NK-92 (cell line): Measurements from ENCODE around the gene DDIT3.
"Not testable (repeated sequence)": the region's sequence is repeated elsewhere in the genome, so short reads cannot be mapped to it uniquely, and the experiment has no call there.

Source experiments
- DNase-seq: peaks from one replicate; lab custom pipeline; 2025; ENCODE audit not compliant: unreplicated experiment; lab: John Stamatoyannopoulos, UW

Gene DDIT3

DNA sequence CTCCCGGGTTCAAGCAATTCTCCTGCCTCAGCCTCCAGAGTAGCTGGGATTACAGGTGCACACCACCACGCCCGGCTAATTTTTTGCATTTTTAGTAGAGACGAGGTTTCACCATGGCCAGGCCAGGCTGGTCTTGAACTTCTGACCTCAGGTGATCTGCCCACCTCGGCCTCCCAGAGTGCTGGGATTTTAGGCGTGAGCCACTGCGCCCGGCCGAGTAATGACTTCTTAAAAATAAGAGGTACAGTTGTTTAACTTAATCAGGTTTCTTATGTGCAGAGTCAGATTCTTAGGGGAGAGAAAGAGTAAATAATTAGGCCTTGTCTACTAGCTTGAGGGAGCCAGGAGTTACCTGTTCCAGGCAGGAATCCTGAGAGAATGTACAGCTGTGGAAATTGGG lies 6.1 kb downstream of the DDIT3 start:
- DNase-seq, result not testable (repeated sequence)

DNA sequence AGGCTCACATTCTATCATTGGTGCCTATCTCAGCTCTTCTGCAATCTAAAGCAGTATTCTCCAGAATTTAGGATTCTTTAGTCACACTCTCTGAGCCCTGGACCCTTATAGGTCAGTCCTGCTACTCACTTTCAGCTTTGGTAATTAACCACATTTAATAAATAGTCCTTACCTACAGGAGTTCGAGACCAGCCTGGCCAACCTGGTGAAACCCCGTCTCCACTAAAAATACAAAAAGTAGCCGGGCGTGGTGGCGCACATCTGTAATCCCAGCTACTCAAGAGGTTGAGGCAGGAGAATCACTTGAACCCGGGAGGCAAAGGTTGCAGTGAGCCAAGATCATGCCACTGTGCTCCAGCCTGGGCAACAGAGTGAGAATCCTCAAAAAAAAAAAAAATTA lies 6.6 kb downstream of the DDIT3 start:
- DNase-seq, result not testable (repeated sequence)

DNA sequence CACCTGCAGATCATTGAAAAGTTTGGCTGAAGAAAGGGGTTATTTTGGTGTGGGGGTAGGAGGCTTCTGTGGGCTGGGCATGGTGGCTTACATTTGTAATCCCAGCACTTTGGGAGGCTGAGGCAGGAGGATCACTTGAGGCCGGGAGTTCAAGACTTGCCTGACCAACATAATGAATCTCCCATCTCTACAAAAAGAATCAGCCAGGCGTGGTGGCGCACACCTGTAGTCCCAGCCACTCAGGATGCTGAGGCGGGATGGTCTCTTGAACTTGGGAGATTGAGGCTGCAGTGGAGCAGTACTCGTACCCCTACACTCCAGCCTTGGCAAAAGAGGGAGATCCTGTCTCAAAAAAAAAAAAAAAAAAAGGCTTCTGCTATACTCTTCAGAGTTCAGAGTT lies 7.0 kb downstream of the DDIT3 start:
- no peak for DNase-seq

DNA sequence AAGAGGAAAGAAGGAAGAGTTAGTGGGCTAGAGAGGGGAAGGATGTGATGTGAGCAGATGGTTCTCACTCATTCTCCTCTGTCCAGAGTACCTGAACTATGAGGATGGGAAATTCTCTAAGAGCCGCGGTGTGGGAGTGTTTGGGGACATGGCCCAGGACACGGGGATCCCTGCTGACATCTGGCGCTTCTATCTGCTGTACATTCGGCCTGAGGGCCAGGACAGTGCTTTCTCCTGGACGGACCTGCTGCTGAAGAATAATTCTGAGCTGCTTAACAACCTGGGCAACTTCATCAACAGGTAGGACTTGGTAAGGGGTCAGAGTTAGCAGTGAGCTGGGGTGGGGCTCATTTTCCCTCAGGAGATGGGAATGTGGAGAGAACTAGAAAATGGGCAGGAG lies 7.6 kb downstream of the DDIT3 start:
- no peak for DNase-seq

DNA sequence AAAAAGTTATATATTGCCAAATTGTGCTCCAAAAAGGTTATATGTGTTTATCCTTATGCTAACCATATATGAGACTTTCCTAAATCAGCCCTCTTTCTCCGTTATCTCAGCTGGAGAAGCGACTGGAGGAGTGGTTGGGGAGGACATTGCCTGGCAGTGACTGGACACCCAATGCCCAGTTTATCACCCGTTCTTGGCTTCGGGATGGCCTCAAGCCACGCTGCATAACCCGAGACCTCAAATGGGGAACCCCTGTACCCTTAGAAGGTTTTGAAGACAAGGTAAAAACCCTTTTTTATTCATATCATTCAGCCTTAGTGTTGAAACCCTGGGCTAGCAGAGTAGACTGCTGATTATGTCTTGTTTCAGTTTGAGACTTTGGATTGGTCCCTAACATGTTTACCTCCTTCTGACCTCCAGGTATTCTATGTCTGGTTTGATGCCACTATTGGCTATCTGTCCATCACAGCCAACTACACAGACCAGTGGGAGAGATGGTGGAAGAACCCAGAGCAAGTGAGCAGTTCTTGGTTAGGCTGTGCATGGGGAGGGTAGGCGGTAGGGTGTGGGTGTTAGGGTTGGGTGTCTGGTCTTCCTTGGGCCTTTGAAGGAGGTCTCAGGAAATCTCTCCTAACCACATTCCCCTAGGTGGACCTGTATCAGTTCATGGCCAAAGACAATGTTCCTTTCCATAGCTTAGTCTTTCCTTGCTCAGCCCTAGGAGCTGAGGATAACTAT lies 8.6 kb downstream of the DDIT3 start:
- no peak for DNase-seq

DNA sequence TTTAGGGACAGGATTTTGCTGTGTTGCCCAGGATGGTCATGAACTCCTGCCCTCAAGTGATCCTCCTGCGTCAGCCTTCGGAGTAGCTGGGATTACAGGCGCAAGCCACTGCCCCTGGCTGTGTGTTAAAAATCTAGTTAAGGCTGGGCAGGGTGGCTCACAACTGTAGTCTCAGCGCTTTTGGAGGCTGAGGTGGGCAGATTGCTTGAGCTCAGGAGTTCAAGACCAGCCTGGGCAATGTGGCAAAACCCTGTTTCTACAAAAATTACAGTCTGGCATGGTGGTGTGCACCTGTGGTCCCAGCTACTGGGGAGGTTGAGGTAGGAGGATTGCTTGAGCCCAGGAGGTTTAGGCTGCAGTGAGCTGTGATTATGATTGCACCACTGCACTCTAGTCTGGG lies 9.2 kb downstream of the DDIT3 start:
- no peak for DNase-seq

DNA sequence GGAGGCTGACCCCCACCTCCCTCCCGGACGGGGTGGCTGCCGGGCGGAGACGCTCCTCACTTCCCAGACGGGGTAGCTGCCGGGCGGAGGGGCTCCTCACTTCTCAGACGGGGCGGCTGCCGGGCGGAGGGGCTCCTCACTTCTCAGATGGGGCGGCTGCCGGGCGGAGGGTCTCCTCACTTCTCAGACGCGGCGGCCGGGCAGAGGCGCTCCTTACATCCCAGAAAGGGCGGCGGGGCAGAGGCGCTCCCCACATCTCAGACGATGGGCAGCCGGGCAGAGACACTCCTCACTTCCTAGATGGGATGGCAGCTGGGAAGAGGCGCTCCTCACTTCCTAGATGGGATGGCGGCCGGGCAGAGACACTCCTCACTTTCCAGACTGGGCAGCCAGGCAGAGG lies 12.5 kb downstream of the DDIT3 start:
- not testable (repeated sequence) for DNase-seq

DNA sequence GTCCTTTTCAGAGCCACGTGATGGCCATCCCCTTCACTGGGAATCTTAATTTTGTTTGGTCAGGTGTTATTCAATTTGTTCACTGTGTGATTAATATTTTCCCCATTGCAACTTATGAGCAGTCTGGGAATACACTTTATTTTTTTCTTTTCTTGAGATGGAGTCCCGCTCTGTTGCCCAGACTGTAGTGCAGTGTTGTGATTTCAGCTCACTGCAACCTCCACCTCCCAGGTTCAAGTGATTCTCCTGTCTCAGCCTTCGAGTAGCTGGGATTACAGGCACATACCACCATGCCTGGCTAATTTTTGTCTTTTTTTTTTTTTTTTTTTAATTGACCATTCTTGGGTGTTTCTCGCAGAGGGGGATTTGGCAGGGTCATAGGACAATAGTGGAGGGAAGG lies 13.8 kb downstream of the DDIT3 start:
- not testable (repeated sequence) for DNase-seq

DNA sequence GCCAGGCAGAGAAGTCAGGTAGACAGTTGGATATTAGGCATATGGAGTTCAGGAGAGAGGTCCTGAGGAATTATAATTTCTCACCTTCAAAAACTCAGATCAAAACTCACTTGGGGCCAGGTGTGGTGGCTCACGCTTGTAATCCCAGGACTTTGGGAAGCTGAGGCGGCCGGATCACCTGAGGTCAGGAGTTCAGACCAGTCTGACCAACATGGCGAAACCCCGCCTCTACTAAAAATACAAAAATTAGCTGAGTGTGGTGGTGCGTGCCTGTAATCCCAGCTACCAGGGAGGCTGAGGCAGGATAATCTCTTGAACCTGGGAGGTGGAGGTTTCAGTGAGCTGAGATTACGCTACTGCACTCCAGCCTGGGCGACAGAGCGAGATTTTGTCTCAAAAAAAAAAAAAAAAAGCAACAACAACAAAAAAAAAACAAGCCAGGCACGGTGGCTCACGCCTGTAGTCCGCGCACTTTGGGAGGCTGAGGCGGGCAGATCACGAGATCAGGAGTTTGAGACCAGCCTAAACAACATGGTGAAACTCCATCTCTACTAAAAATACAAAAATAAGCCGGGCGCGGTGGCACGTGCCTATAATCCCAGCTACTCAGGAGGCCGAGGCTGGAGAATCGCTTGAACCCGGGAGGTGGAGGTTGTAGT lies 17.9 kb downstream of the DDIT3 start:
- DNase-seq, result not testable (repeated sequence)

DNA sequence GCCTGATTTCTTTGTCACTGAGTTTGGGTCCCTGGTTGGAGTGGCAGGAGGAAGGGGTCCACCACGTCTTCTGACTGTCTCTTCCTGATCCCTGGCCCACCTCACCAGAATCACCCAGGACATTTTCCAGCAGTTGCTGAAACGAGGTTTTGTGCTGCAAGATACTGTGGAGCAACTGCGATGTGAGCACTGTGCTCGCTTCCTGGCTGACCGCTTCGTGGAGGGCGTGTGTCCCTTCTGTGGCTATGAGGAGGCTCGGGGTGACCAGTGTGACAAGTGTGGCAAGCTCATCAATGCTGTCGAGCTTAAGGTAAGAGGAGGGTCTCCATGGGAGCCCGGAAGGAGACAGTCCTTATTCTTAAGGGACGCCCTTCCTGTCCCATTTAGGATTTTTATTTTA lies 20.1 kb downstream of the DDIT3 start:
- DNase-seq, result no peak

DNA sequence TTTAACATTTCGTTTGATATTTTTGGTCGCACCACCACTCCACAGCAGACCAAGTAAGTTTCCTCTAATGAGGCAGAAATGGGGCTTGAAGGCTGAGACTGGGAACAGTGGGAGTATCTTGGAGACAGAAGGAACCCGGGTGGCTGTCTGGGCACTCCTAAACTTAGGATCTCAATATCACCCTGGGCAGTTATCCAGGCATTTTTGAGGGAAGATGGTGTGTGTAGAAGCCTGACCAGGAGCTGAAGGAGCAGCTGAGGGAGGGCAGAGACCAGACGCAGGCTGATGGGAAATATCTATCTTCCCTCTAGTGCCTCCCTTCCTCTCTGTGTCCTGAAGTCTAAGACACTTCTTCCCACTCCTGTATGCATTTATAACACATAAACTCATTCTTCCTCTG lies 21.7 kb downstream of the DDIT3 start:
- no peak for DNase-seq

DNA sequence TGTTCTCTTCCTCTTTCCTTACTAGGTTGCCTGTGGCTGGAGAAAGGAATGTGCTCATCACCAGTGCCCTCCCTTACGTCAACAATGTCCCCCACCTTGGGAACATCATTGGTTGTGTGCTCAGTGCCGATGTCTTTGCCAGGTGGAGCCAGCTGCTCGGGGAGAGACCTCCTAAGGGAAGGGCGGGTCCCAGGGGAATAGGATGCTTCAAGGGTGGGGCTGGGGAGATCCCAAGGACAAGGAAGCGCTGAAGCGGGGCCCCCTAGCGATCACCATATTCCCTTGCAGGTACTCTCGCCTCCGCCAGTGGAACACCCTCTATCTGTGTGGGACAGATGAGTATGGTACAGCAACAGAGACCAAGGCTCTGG lies 22.2 kb downstream of the DDIT3 start:
- no peak for DNase-seq

DNA sequence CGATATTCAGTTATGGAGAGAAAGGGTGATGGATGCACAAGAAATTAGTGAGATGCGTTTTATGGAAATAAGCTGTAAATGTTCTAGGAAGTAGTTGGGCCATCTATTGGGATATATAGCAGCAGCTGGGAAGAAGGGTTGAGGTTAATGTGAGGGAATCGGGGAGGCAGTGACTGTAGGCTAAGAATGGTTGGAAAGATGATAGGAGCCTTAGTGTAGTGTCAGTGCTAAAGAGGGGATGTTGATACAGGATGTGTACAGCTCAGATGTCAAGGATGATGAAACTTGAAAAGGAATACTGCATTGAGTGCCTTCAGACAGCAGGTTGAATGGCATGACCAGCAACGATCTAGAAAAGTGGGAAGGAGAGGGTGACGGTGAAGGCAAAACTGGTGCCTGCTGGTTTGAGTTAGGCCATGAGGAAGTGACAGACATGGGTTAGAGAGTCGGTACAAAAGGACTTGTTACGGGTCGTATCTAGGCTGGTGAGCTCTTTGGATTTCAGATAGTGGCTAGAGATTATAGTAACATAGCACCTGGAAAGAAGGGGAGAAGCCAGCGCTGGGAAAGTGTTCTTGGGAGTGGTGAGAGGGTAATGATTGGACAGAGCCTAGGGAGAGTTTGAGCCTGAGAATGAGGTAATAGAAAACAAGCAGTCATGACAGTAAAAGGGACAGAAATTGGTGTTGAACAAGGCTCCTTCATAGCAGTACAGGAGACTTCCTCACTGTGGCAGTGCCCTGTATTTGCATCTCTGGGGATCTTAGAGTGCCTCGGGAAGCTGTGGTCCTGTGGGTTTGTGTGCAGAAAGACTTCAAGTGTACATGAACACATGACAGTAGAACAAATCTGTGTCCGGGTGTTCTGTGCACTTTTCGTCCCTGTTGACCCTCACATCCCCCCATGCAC lies 22.8 kb downstream of the DDIT3 start:
- DNase-seq, result no peak

DNA sequence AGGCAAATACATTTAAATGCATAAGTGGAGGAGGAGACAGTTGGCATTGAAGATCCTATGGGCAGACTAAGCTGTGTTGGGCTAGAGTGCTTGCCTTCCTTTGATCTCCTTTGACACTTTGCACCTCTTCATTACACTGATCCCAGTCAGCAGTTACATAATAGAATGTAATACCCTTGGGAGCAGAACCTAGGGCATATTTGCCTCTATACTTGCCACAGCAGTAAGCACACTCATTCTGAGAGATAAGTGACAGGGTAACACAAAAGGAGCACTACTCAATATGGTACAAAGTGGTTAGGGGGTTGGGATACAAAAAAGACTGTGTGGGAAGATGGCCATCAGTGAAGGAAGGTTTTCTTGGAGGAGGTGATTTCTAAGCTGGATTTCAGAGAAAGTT lies 23.5 kb downstream of the DDIT3 start:
- DNase-seq, result no peak

DNA sequence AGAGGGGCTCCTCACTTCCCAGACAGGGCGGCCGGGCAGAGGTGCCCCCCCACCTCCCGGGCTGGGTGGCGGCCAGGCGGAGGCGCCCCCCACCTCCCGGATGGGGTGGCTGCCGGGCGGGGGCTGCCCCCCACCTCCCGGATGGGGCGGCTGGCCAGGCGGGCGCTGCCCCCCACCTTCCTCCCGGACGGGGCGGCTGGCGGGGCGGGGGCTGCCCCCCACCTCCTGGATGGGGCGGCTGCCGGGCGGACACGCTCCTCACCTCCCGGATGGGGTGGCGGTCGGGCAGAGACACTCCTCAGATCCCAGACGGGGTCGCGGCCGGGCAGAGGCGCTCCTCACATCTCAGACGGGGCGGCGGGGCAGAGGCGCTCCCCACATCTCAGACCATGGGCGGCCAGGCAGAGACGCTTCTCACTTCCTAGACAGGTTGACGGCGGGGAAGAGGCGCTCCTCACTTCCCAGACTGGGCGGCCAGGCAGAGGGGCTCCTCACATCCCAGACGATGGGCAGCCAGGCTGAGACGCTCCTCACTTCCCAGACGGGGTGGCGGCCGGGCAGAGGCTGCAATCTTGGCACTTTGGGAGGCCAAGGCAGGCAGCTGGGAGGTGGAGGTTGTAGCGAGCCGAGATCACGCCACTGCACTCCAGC lies 25.1 kb downstream of the DDIT3 start:
- not testable (repeated sequence) for DNase-seq

DNA sequence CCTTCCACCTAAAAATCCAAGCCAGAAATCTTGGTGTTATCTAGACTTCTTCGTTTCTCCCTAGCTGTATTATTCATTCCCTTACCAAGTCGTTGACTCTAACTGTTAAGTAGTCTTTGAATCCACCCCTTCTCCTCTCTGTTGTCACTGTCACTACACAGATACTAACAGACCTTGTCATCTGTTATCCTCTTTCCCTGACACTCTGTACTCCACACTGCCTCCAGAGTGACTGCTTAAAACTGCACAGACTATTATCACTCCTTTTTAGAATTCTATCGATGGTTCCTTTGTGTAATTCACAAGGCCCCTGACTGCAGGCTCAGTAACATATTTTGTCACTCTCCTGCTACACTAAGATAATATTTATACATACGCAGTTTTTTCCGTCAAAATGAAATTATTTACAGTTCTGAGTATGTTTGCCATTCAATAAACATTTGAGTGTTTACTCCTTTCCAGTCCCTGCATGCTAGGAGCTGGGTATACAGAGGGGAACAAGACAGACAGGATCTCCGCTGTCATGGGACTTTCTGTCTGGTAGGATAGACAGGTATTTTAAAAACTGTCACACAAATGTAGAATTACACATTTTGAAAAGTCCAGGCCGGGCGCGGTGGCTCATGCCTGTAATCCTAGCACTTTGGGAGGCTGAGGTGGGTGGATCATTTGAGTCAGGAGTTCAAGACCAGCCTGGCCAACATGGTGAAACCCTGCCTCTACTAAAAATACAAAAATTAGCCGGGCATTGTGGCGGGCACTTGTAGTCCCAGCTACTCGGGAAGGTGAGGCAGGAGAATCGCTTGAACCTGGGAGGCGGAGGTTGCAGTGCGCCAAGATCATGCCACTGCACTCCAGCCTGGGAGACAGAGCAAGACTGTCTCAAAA lies 28.7 kb downstream of the DDIT3 start:
- DNase-seq, result no peak

DNA sequence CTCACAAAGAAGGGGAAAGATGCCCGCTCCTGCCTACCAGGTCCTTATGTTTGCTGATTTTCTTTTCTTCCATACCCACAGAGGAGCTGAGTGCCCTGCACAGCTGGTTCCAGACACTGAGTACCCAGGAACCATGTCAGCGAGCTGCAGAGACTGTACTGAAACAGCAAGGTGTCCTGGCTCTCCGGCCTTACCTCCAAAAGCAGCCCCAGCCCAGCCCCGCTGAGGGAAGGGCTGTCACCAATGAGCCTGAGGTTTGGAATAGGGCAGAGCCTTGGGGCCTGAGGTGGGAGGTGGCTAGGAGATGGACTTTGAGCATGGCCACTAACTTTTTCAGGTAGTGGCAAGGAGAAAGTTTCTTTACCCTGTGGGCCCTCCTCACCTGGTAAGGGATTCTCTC lies 30.2 kb downstream of the DDIT3 start:
- DNase-seq, result no peak

DNA sequence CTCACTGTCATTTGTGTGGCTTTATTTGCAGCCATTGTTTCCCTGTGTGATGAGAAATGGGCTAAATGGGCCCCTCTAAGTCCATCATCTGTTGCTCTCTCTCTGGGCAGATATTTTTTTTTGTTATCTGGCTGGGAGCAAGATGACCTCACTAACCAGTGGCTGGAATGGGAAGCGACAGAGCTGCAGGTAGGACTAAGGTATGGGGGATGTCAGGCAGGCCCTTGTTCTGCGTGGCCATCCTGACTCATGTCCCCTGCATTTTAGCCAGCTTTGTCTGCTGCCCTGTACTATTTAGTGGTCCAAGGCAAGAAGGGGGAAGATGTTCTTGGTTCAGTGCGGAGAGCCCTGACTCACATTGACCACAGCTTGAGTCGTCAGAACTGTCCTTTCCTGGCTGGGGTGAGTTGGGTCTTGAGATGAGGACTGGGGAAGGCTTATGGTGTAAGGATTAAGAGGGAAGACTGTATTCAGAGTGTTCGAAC lies 31.1 kb downstream of the DDIT3 start:
- no peak for DNase-seq

DNA sequence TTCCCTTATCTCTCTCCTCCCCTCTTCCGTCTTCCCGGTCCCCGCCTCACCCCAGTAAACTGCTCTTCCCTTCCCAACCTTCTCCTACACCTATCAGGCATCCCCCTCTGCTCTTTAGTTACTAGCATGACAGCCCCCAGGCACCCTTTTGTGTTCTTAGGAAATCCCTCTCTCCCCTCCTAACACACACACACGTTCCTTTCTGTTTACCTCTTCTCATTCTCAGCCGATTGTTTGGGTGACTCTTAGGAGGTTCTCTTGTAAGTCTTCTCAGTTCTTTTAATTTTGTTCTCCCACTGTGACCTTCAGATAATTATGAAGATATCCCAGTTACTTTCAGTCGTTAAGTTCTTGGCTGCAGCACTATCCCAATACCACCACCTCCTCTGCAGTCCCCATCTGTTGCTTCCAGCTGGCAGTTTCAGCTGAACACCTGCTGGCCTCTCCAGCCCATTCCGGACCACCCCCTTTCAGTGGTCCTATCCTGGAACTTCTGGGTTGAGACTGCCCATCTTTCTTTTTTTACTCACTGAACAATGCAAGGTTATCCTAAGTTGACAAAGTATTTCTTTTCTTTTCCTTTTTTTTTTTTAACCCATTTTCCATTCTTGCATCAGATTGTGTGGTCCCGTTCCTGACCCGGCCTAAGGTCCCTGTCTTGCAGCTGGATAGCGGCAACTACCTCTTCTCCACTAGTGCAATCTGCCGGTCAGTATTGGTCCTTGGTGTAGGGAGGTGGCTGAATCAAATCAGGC lies 31.7 kb downstream of the DDIT3 start:
- DNase-seq, result no peak
